Activated T-helper 1 cell treated with anti-CD3 and anti-CD28 coated beads, Interleukin-12 subunit alpha, Interleukin-12 subunit beta, Interleukin-2, Interleukin-4 antibody, amounts not matched to agents 30 ng/mL and 10 ng/mL and 1 ng/mL, durations not matched to agents 14 hours and 24 hours and 36 hours (primary cell): Measurements from ENCODE around the gene OCSTAMP. TPM values are rescaled to one million over a fixed set of nuclear protein-coding genes. Genes with fewer than 3 reads are reported as not detected.

Experiments used
- DNase-seq: peaks from one replicate; pipeline ENCODE4 v3.0.0; 2021; ENCODE audit warnings: low spot score
- H3K27ac Mint-ChIP-seq: one replicate; pipeline ENCODE4 v1.8.0; 2021; ENCODE audit warnings: mild to moderate bottlenecking, mixed read lengths
- H3K27me3 Mint-ChIP-seq: one replicate; pipeline ENCODE4 v1.8.0; 2022; ENCODE audit warnings: mild to moderate bottlenecking, moderate library complexity, mixed read lengths; ENCODE audit not compliant: insufficient read depth
- H3K36me3 Mint-ChIP-seq: one replicate; pipeline ENCODE4 v1.8.0; 2021; ENCODE audit warnings: low read depth, mixed read lengths
- H3K4me1 Mint-ChIP-seq: one replicate; pipeline ENCODE4 v1.8.0; 2021; ENCODE audit warnings: low read depth, mixed read lengths
- H3K4me3 Mint-ChIP-seq: one replicate; pipeline ENCODE4 v1.8.0; 2021; ENCODE audit warnings: mild to moderate bottlenecking, moderate library complexity, mixed read lengths
- H3K9me3 Mint-ChIP-seq: one replicate; pipeline ENCODE4 v1.8.0; 2021; ENCODE audit warnings: mixed read lengths
- intact Hi-C: fragments of 100-400 bp; cut with micrococcal nuclease; formaldehyde crosslinking; loops from one replicate; pipeline ENCODE4 v1.15.1; 2024
- total RNA-seq: library from RNA; stranded (reverse); gene quantifications from 2 replicates; pipeline ENCODE4 v1.2.3, GENCODE V29; 2022

OCSTAMP gene
- total RNA-seq, 1 donor from 2014 or later = 0.26 TPM

DNA sequence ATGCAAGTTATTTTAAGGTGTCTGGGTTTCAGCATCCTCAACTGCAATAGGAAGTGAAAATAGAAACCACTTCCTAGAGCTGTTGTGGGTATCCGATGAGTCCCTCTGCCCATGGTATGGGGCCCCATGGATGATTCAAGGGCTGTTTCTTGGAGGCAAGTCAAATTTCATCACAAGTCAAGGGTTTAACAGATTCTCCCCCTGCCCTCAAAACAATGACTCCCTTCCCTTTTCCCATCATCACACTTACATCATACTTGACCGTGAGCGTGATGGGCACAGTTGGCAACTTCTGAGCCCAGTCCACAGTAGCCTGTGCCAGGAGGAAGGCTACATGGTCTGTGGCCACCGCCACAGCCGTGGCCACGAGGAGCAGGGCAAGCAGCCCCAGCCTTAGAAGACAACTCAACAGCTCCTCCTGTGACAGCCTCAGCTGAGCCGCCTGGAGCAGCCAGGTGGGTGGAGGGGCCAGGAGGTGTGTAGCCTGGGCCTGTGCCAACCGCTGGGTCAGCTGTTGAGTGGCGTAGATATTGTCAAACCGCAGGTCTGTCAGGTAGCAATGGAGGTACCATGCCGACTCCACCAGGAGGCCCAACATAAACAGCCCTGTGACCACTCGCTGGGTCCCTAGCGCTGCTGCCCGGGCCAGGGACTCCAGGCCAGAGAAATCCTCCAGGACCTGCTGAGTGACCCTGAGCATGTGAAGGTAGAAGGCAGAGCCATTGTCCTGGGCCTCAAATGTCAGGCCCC, 5.2 kb downstream of the OCSTAMP start:
- Mint-ChIP-seq H3K4me3 (peak overlapping the region; percentile 68), H3K36me3 (no peaks in the 10 kb centered on the region), H3K27me3 (peaks cover 5% of the 10 kb centered on the region), H3K4me1 (peaks cover 11% of the 10 kb centered on the region), H3K27ac (peak overlapping the region; percentile 96), H3K9me3 (no peaks in the 10 kb centered on the region)
- intact Hi-C loops = loop anchor here (1.0 to 2.0 kb wide), 6 partner anchors 8 to 144 kb away; partner anchors contain the start of genes ELMO2, TP53RK and ZNF334
- peak; percentile 41 for DNase-seq

GRCh38 chr20:46544576-46544975, 5.9 kb downstream of the OCSTAMP start:
- Mint-ChIP-seq H3K27ac (peak overlapping the region; percentile 96), H3K4me1 (peaks cover 11% of the 10 kb centered on the region), H3K27me3 (peaks cover 5% of the 10 kb centered on the region), H3K9me3 (no peaks in the 10 kb centered on the region), H3K36me3 (no peaks in the 10 kb centered on the region), H3K4me3 (no peak overlapping the region)
- DNase-seq = no peak
- intact Hi-C loops = loop anchor here (1.0 to 2.0 kb wide), 6 partner anchors 14 to 144 kb away; partner anchors contain the start of genes ELMO2, TP53RK and ZNF334

DNA sequence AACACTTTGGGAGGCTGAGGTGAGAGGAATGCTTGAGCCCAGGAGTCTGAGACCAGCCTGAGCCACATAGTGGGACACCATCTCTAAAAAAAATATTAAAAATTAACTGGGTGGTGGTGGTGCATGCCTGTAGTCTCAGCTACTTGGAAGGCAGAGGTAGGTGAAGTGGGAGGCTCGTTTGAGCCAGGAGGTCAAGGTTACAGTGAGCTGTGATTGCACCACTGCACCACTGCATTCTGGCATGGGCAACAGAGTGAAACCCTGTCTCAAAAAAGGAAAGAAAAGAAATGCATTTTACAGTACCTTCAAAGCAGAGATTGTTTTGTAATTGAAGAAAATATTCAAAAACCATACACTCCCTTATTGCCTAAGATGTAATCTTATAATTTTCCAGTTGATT, 6.5 kb downstream of the OCSTAMP start:
- intact Hi-C loops = loop anchor here (1.0 to 2.0 kb wide), 6 partner anchors 15 to 145 kb away; partner anchors contain the start of genes ELMO2, TP53RK and ZNF334
- Mint-ChIP-seq H3K27ac (no peak overlapping the region), H3K4me1 (peaks cover 11% of the 10 kb centered on the region), H3K36me3 (no peaks in the 10 kb centered on the region), H3K9me3 (no peaks in the 10 kb centered on the region), H3K27me3 (peaks cover 9% of the 10 kb centered on the region), H3K4me3 (no peak overlapping the region)
- no peak for DNase-seq

- peaks cover 11% of the 10 kb centered on the region for H3K4me1 Mint-ChIP-seq
- no peaks in the 10 kb centered on the region for H3K9me3 Mint-ChIP-seq
- no peaks in the 10 kb centered on the region for H3K36me3 Mint-ChIP-seq
- peak overlapping the region; percentile 46 for H3K27ac Mint-ChIP-seq
- intact Hi-C loops = no loop called here
- no peak overlapping the region for H3K4me3 Mint-ChIP-seq
- no peak for DNase-seq
- peaks cover 11% of the 10 kb centered on the region for H3K27me3 Mint-ChIP-seq
These were observed 7.4 kb downstream of the OCSTAMP start for GRCh38 chr20:46543033-46543432.

- peaks cover 11% of the 10 kb centered on the region for H3K4me1 Mint-ChIP-seq
- no peak overlapping the region for H3K4me3 Mint-ChIP-seq
- intact Hi-C loops = no loop called here
These were observed 9.1 kb downstream of the OCSTAMP start for GRCh38 chr20:46541229-46541935.

GRCh38 chr20:46539113-46539512, 11.3 kb downstream of the OCSTAMP start:
- intact Hi-C loops = no loop called here
- H3K4me3 Mint-ChIP-seq = no peak overlapping the region
- no peaks in the 10 kb centered on the region for H3K9me3 Mint-ChIP-seq
- no peak overlapping the region for H3K27ac Mint-ChIP-seq
- DNase-seq = no peak
- H3K4me1 Mint-ChIP-seq = no peaks in the 10 kb centered on the region
- H3K36me3 Mint-ChIP-seq = no peaks in the 10 kb centered on the region
- peaks cover 21% of the 10 kb centered on the region for H3K27me3 Mint-ChIP-seq

More at GRCh38 chr20:46541229-46541935, 9.1 kb downstream of the OCSTAMP start:
- no peaks in the 10 kb centered on the region for H3K36me3 Mint-ChIP-seq
- no peak overlapping the region for H3K27ac Mint-ChIP-seq
- no peaks in the 10 kb centered on the region for H3K9me3 Mint-ChIP-seq
- no peak for DNase-seq
- H3K27me3 Mint-ChIP-seq = peaks cover 19% of the 10 kb centered on the region

- H3K27me3 Mint-ChIP-seq = peaks cover 33% of the 10 kb centered on the region
- H3K36me3 Mint-ChIP-seq = no peaks in the 10 kb centered on the region
- no peak overlapping the region for H3K4me3 Mint-ChIP-seq
- intact Hi-C loops = no loop called here
- DNase-seq = no peak
- H3K9me3 Mint-ChIP-seq = no peaks in the 10 kb centered on the region
- no peak overlapping the region for H3K27ac Mint-ChIP-seq
- no peaks in the 10 kb centered on the region for H3K4me1 Mint-ChIP-seq
These were observed 19.8 kb downstream of the OCSTAMP start for GRCh38 chr20:46530640-46531039.

DNA sequence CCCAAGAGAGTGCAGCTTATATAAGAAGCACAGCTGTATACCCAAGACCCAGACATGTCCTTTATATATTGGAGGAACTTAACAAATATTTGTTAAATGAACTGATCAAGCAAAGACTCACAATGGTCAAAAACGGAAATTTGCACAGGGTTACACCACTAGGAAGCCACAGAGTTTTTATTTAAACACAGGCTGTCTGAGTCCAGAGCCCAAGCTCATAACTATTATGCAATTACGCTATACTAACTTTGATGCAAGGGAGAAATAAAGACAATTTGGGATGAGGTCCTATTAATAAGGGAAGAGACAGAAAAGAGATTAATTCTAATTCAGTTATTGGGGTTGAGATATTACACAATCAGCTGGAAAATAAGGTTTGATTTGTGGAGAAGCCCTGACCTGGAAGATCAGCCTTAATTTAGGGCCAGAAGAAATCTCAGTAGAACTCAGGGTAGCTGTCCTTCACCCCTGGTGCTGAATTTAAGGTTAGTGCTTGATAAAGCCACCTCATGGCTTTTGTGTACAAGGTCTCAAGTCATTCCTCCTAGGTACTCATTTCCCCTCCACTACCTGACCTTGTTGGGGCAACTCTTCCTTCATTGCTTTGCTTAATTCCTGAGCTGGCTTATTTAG, 26.6 kb downstream of the OCSTAMP start:
- Mint-ChIP-seq H3K27ac (no peak overlapping the region), H3K27me3 (peaks cover 13% of the 10 kb centered on the region), H3K4me1 (no peaks in the 10 kb centered on the region), H3K4me3 (no peak overlapping the region), H3K9me3 (no peaks in the 10 kb centered on the region), H3K36me3 (no peaks in the 10 kb centered on the region)
- DNase-seq = no peak
- intact Hi-C loops = loop anchor here (10.0 kb wide), 1 partner anchor 1779 kb away; the partner anchor contains the start of gene KCNK15

DNA sequence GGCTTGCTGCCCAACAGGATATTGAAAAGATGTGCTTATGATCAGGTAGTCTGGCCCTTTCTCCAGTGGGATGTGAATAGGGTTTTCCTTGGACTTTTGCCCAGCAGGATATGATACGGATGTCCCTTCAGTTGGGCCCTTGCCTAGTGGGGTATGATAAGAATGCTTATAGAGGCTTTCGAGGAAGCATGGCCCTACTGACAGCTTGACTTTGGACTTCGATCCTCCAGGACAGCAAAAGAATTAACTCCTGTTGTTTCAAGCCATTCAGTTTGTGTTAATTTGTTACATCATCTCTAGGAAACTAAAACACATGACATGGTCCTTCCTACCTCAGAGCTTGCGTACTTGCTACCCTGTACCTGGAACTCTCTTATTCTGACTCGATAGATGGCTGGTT, 27.3 kb downstream of the OCSTAMP start:
- no peaks in the 10 kb centered on the region for H3K9me3 Mint-ChIP-seq
- peaks cover 8% of the 10 kb centered on the region for H3K27me3 Mint-ChIP-seq
- no peak overlapping the region for H3K27ac Mint-ChIP-seq
- no peaks in the 10 kb centered on the region for H3K36me3 Mint-ChIP-seq
- H3K4me1 Mint-ChIP-seq = no peaks in the 10 kb centered on the region
- intact Hi-C loops = loop anchor here (10.0 kb wide), 1 partner anchor 1778 kb away; the partner anchor contains the start of gene KCNK15
- no peak for DNase-seq
- no peak overlapping the region for H3K4me3 Mint-ChIP-seq

DNA sequence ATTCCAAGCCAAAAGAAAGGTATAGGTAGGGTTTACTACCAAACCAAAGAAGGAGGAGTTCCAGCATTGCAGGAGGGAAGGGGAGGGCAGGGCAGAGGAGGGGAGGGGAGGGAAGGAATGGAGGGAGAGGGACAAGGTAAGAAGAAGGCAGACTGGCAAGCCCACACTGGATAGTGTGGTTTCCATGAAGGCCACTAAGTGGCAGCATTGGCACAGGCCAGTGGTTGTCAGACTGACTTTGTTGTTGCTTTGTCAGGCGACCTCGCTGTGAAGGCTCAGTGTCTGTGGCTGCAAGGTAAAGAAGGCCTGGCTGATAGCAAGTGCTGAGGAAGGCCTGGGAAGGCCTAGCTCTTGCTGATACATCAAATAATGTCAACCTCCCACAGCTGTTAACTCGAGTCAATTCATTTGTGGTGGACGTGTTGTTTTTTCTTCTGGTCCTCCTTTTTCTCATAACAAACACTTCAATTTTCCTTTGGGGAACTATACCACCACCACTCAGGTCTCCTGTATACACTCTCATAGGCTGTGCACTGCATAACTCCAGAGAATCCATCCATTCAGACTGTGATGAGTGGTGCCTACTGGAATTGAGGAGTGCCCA, 29.4 kb downstream of the OCSTAMP start:
- no peaks in the 10 kb centered on the region for H3K27me3 Mint-ChIP-seq
- no peaks in the 10 kb centered on the region for H3K4me1 Mint-ChIP-seq
- no peak overlapping the region for H3K27ac Mint-ChIP-seq
- intact Hi-C loops = loop anchor here (1.0 to 10.0 kb wide), 4 partner anchors 41 to 1776 kb away; partner anchors contain the start of gene KCNK15
- no peaks in the 10 kb centered on the region for H3K36me3 Mint-ChIP-seq
- peak; percentile 39 for DNase-seq
- no peaks in the 10 kb centered on the region for H3K9me3 Mint-ChIP-seq
- no peak overlapping the region for H3K4me3 Mint-ChIP-seq

- H3K27ac Mint-ChIP-seq = no peak overlapping the region
- intact Hi-C loops = loop anchor here (2.0 to 10.0 kb wide), 2 partner anchors 232 to 1776 kb away; partner anchors contain the start of gene KCNK15
These were observed 29.9 kb downstream of the OCSTAMP start for GRCh38 chr20:46520540-46520939.

DNA sequence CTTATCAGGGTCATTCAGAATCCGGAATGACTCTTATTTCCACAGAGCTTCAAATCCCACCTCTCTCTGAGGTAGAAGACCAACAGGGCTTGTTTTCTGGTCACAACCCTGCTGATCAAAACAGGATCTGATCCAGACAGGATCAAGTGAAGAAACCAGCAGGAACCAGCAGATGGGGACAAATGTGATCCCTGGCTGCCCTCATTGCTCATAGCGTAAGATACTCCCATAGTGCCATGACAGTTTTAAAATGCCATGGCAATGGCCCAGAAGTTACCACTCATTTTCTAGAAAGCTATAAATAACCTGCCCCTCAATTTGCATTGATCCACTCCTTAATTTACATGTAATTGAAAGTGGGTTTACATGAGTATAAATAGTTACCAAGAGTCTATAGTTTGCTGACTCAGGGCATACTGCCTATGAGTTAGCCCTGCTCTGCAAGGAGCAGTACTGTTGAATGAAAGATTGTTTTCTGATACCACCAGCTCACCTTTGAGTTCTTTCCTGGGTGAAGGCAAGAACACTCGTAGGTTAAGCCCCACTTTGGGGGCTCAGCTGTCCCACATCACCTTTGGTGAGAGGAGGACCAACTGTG, 30.9 kb downstream of the OCSTAMP start:
- no peak overlapping the region for H3K27ac Mint-ChIP-seq
- H3K4me1 Mint-ChIP-seq = no peaks in the 10 kb centered on the region
- intact Hi-C loops = loop anchor here (2.0 to 10.0 kb wide), 2 partner anchors 233 to 1775 kb away; partner anchors contain the start of gene KCNK15
- no peak overlapping the region for H3K4me3 Mint-ChIP-seq
- DNase-seq = no peak
- no peaks in the 10 kb centered on the region for H3K9me3 Mint-ChIP-seq
- no peaks in the 10 kb centered on the region for H3K27me3 Mint-ChIP-seq
- no peaks in the 10 kb centered on the region for H3K36me3 Mint-ChIP-seq

More at GRCh38 chr20:46520540-46520939, 29.9 kb downstream of the OCSTAMP start:
- Mint-ChIP-seq H3K36me3 (no peaks in the 10 kb centered on the region), H3K27me3 (no peaks in the 10 kb centered on the region), H3K4me1 (no peaks in the 10 kb centered on the region), H3K4me3 (no peak overlapping the region), H3K9me3 (no peaks in the 10 kb centered on the region)
- DNase-seq = no peak
